HEK293T (cell line): ENCODE measurements around the gene BHMT2.

ENCODE experiments used
- CTCF ChIA-PET: fragments of 350-600 bp; formaldehyde crosslinking; extraction: SDS; loops from one replicate; lab custom pipeline; 2021; ENCODE audit warnings: antibody characterized with exemption, inconsistent platforms; lab: Yijun Ruan, JAX
- POLR2A ChIA-PET: fragments of 350-600 bp; formaldehyde crosslinking; extraction: SDS; loops from one replicate; lab custom pipeline; 2020; ENCODE audit warnings: antibody characterized with exemption, inconsistent platforms; lab: Yijun Ruan, JAX
- DNase-seq: peaks from one replicate; pipeline ENCODE4 v3.0.0; 2012; ENCODE audit warnings: mixed read lengths; ENCODE audit errors: extremely low spot score
- ARNT ChIP-seq: fragments of 450-650 bp; IDR thresholded peaks from 2 replicates; pipeline ENCODE4 v1.6.1; 2017; ENCODE audit warnings: mild to moderate bottlenecking
- BHLHE40 ChIP-seq: fragments of 450-650 bp; IDR thresholded peaks from 2 replicates; pipeline ENCODE4 v1.6.1; 2016; ENCODE audit warnings: mild to moderate bottlenecking, moderate library complexity, borderline replicate concordance
- CTBP1 ChIP-seq: fragments of 450-650 bp; IDR thresholded peaks from 2 replicates; pipeline ENCODE4 v1.6.1; 2016; ENCODE audit warnings: borderline replicate concordance
- FOXA1 ChIP-seq: fragments of 450-650 bp; IDR thresholded peaks from 2 replicates; pipeline ENCODE4 v1.6.1; 2016; ENCODE audit warnings: mild to moderate bottlenecking
- FOXK2 ChIP-seq: fragments of 450-650 bp; IDR thresholded peaks from 2 replicates; pipeline ENCODE4 v1.6.1; 2016; ENCODE audit warnings: mild to moderate bottlenecking
- FOXM1 ChIP-seq: fragments of 450-650 bp; IDR thresholded peaks from 2 replicates; pipeline ENCODE4 v1.6.1; 2017; ENCODE audit warnings: mild to moderate bottlenecking, borderline replicate concordance
- HDGF ChIP-seq: fragments of 450-650 bp; IDR thresholded peaks from 2 replicates; pipeline ENCODE4 v1.6.1; 2017; ENCODE audit warnings: antibody characterized with exemption, borderline replicate concordance
- L3MBTL2 ChIP-seq: fragments of 450-650 bp; conservative IDR thresholded peaks from 2 replicates; pipeline ENCODE4 v1.6.1; 2016; ENCODE audit warnings: mild to moderate bottlenecking
- LEF1 ChIP-seq: fragments of 450-650 bp; IDR thresholded peaks from 2 replicates; pipeline ENCODE4 v1.6.1; 2017; ENCODE audit warnings: mild to moderate bottlenecking, borderline replicate concordance
- PKNOX1 ChIP-seq: fragments of 450-650 bp; IDR thresholded peaks from 2 replicates; pipeline ENCODE4 v1.6.1; 2016
- SP1 ChIP-seq: fragments of 450-650 bp; IDR thresholded peaks from 2 replicates; pipeline ENCODE4 v1.6.1; 2017
- SUZ12 ChIP-seq: fragments of 450-650 bp; IDR thresholded peaks from 2 replicates; pipeline ENCODE4 v1.6.1; 2016; ENCODE audit warnings: mild to moderate bottlenecking
- TARDBP ChIP-seq: fragments of 450-650 bp; IDR thresholded peaks from 2 replicates; pipeline ENCODE4 v1.6.1; 2016
- ZNF384 ChIP-seq: fragments of 450-650 bp; IDR thresholded peaks from 2 replicates; pipeline ENCODE4 v1.6.1; 2016

The BHMT2 gene

GRCh38 chr5:79133657-79134451, 64.3 kb downstream of the BHMT2 start:
- peak; percentile 58 for DNase-seq
- ChIA-PET POLR2A (interaction anchor here (1.0 kb wide), 1 partner anchor 102 kb away, joined by 5 read pairs; the partner anchor contains the start of gene JMY), CTCF (interaction anchor here (0.6 to 5.2 kb wide), 29 partner anchors 9 to 950 kb away, joined by 3 to 200 read pairs (median 4); no protein-coding TSS in a partner anchor)
- TF ChIP-seq L3MBTL2 (peak; percentile 60), CTBP1 (no peak)

GRCh38 chr5:79135790-79136553, 66.4 kb downstream of the BHMT2 start:
- TF ChIP-seq ZNF384 (no peak), FOXK2 (no peak), FOXM1 (no peak), HDGF (no peak), SUZ12 (no peak), LEF1 (no peak), BHLHE40 (no peak), PKNOX1 (no peak), TARDBP (no peak), FOXA1 (no peak)
- no peak for DNase-seq
- ChIA-PET CTCF (interaction anchor here (5.2 kb wide), 1 partner anchor 114 kb away, joined by 200 read pairs; no protein-coding TSS in a partner anchor), POLR2A (no interaction called here)

GRCh38 chr5:79136618-79137017, 67.1 kb downstream of the BHMT2 start:
- ChIA-PET CTCF (interaction anchor here (5.2 kb wide), 1 partner anchor 114 kb away, joined by 200 read pairs; no protein-coding TSS in a partner anchor), POLR2A (no interaction called here)
- TF ChIP-seq ARNT (no peak), FOXM1 (no peak), LEF1 (no peak), PKNOX1 (no peak), ZNF384 (no peak), BHLHE40 (no peak), FOXA1 (no peak), L3MBTL2 (no peak), SP1 (no peak), FOXK2 (no peak), TARDBP (no peak), HDGF (no peak)
- DNase-seq, result no peak
